HEK293 (cell line): ENCODE results near the gene ATP8A2.
"Not testable (repeated sequence)": the region's sequence is repeated elsewhere in the genome, so short reads cannot be mapped to it uniquely, and the experiment has no call there.

Experiments
- CTCF ChIA-PET: fragments of 350-600 bp; formaldehyde crosslinking; extraction: SDS; loops from one replicate; lab custom pipeline; 2021; ENCODE audit warnings: antibody characterized with exemption; lab: Yijun Ruan, JAX
- POLR2A ChIA-PET: fragments of 300-600 bp; formaldehyde crosslinking; extraction: SDS; loops from one replicate; lab custom pipeline; 2020; ENCODE audit warnings: antibody characterized with exemption, inconsistent platforms; lab: Yijun Ruan, JAX
- H3K27ac ChIP-seq: fragments of 200-500 bp; sonication (Bioruptor generic); 2 replicates; pipeline ENCODE4 v1.5.1; 2014; ENCODE audit warnings: low read depth, low read length, control low read depth, inconsistent platforms; ENCODE audit errors: extremely low read depth
- H3K36me3 ChIP-seq, 2 experiments: fragments of 200-500 bp in 1 of 2; sonication (Bioruptor generic) in 1 of 2; 1 replicate in 1 of 2; 2 replicates in 1 of 2; pipeline ENCODE4 v1.5.1; 2014 to 2017; ENCODE audit warnings: inconsistent platforms in 2 of 2, low read length in 2 of 2; ENCODE audit not compliant: control insufficient read depth in 2 of 2, insufficient read depth in 1 of 2
- H3K4me1 ChIP-seq: fragments of 200-500 bp; sonication (Bioruptor generic); 2 replicates; pipeline ENCODE4 v1.5.1; 2014; ENCODE audit warnings: mild to moderate bottlenecking, low read length, inconsistent platforms; ENCODE audit not compliant: control insufficient read depth, insufficient read depth
- H3K4me3 ChIP-seq: 2 replicates; pipeline ENCODE4 v1.5.1; 2011; ENCODE audit warnings: low read depth, mild to moderate bottlenecking, control low read depth, low read length, moderate library complexity
- H3K9me3 ChIP-seq: fragments of 200-500 bp; sonication (Bioruptor generic); 2 replicates; pipeline ENCODE4 v1.5.1; 2014; ENCODE audit warnings: low read depth, low read length, inconsistent platforms; ENCODE audit not compliant: control insufficient read depth, insufficient read depth
- BCL6B ChIP-seq: fragments of 450-650 bp; formaldehyde crosslinking; IDR thresholded peaks from 2 replicates; pipeline ENCODE4 v1.5.1; 2017; ENCODE audit warnings: missing biosample characterization, missing genetic modification characterization
- ELK4 ChIP-seq: IDR thresholded peaks from 2 replicates; pipeline ENCODE4 v1.6.1; 2011; ENCODE audit warnings: mild to moderate bottlenecking, low read depth, low read length, borderline replicate concordance
- FEZF1 ChIP-seq: fragments of 450-650 bp; formaldehyde crosslinking; IDR thresholded peaks from 2 replicates; pipeline ENCODE4 v1.5.1; 2016; ENCODE audit warnings: missing biosample characterization, missing genetic modification characterization
- KLF9 ChIP-seq: fragments of 450-650 bp; formaldehyde crosslinking; IDR thresholded peaks from 2 replicates; pipeline ENCODE4 v1.5.1; 2016; ENCODE audit warnings: missing biosample characterization, missing genetic modification characterization, low read depth
- SP3 ChIP-seq: fragments of 450-650 bp; formaldehyde crosslinking; IDR thresholded peaks from 2 replicates; pipeline ENCODE4 v1.5.1; 2016; ENCODE audit warnings: missing biosample characterization, missing genetic modification characterization
- SP7 ChIP-seq: fragments of 450-650 bp; formaldehyde crosslinking; IDR thresholded peaks from 2 replicates; pipeline ENCODE4 v1.5.1; 2016; ENCODE audit warnings: missing biosample characterization, missing genetic modification characterization
- YY1 ChIP-seq: fragments of 450-650 bp; formaldehyde crosslinking; IDR thresholded peaks from 2 replicates; pipeline ENCODE4 v1.5.1; 2018; ENCODE audit warnings: missing biosample characterization, missing genetic modification characterization
- ZBTB21 ChIP-seq: fragments of 450-650 bp; formaldehyde crosslinking; IDR thresholded peaks from 2 replicates; pipeline ENCODE4 v1.5.1; 2017; ENCODE audit warnings: missing biosample characterization, missing genetic modification characterization
- ZBTB44 ChIP-seq: fragments of 450-650 bp; IDR thresholded peaks from 2 replicates; pipeline ENCODE4 v1.5.1; 2018; ENCODE audit warnings: missing biosample characterization, mild to moderate bottlenecking, missing genetic modification characterization
- ZBTB48 ChIP-seq: fragments of 450-650 bp; formaldehyde crosslinking; IDR thresholded peaks from 2 replicates; pipeline ENCODE4 v1.5.1; 2016; ENCODE audit warnings: missing biosample characterization, missing genetic modification characterization
- ZBTB49 ChIP-seq: fragments of 450-650 bp; formaldehyde crosslinking; IDR thresholded peaks from 2 replicates; pipeline ENCODE4 v1.5.1; 2016; ENCODE audit warnings: missing biosample characterization, missing genetic modification characterization, low read depth
- ZBTB7A ChIP-seq: fragments of 450-650 bp; formaldehyde crosslinking; IDR thresholded peaks from 2 replicates; pipeline ENCODE4 v1.5.1; 2016; ENCODE audit warnings: low read depth, missing biosample characterization, missing genetic modification characterization
- ZNF341 ChIP-seq: fragments of 450-650 bp; formaldehyde crosslinking; IDR thresholded peaks from 2 replicates; pipeline ENCODE4; 2016; ENCODE audit warnings: low read depth, missing biosample characterization, missing genetic modification characterization
- ZNF473 ChIP-seq: fragments of 450-650 bp; formaldehyde crosslinking; IDR thresholded peaks from 2 replicates; pipeline ENCODE4 v1.5.1; 2017; ENCODE audit warnings: missing biosample characterization, missing genetic modification characterization
- ZNF488 ChIP-seq: fragments of 450-650 bp; formaldehyde crosslinking; IDR thresholded peaks from 2 replicates; pipeline ENCODE4 v1.5.1; 2016; ENCODE audit warnings: missing biosample characterization, missing genetic modification characterization
- ZNF548 ChIP-seq: fragments of 450-650 bp; formaldehyde crosslinking; IDR thresholded peaks from 2 replicates; pipeline ENCODE4 v1.5.1; 2016; ENCODE audit warnings: missing biosample characterization, missing genetic modification characterization
- ZNF580 ChIP-seq: fragments of 450-650 bp; formaldehyde crosslinking; IDR thresholded peaks from 2 replicates; pipeline ENCODE4 v1.5.1; 2016; ENCODE audit warnings: missing biosample characterization, missing genetic modification characterization
- ZNF621 ChIP-seq: fragments of 450-650 bp; formaldehyde crosslinking; IDR thresholded peaks from 2 replicates; pipeline ENCODE4 v1.5.1; 2017; ENCODE audit warnings: missing biosample characterization, missing genetic modification characterization
- ZNF830 ChIP-seq: fragments of 450-650 bp; IDR thresholded peaks from 2 replicates; pipeline ENCODE4 v1.5.0; 2018; ENCODE audit warnings: missing biosample characterization, missing genetic modification characterization, low read depth, mild to moderate bottlenecking, moderate library complexity
- ZSCAN4 ChIP-seq: fragments of 450-650 bp; formaldehyde crosslinking; IDR thresholded peaks from 2 replicates; pipeline ENCODE4 v1.5.1; 2017; ENCODE audit warnings: missing biosample characterization, missing genetic modification characterization

ATP8A2 gene

GRCh38 chr13:25541434-25542123 is 169.8 kb downstream of the ATP8A2 start:
- Histone ChIP-seq H3K9me3 (no peaks in the 10 kb centered on the region), H3K4me1 (no peaks in the 10 kb centered on the region), H3K4me3 (no peak overlapping the region)
- POLR2A ChIA-PET: no interaction called here
- no peak for TF ChIP-seq ZBTB44
- no peak for TF ChIP-seq ZNF548 (tag by site-specific recombination)
- no peak for TF ChIP-seq FEZF1 (tag by site-specific recombination)
- no peak for TF ChIP-seq ZBTB21 (tag by site-specific recombination)
- TF ChIP-seq ZBTB7A: no peak
- TF ChIP-seq ZBTB49: no peak
- TF ChIP-seq BCL6B: no peak
- TF ChIP-seq ELK4: no peak
- no peak for TF ChIP-seq ZNF580
- no peak for TF ChIP-seq ZNF621
- TF ChIP-seq ZSCAN4 (tag by site-specific recombination): no peak
- no peak for TF ChIP-seq ZNF473 (tag by site-specific recombination)
- no peak for TF ChIP-seq KLF9
- TF ChIP-seq, all 188 proteins: peak for 0
- CTCF ChIA-PET: interaction anchor here (0.6 to 2.7 kb wide), 2 partner anchors 32 to 316 kb away, joined by 3 to 9 read pairs; no protein-coding TSS in a partner anchor
- no peaks in the 10 kb centered on the region for H3K36me3 ChIP-seq
- H3K27ac ChIP-seq: no peak overlapping the region

- H3K4me3 ChIP-seq, POLR2A ChIA-PET, H3K9me3 ChIP-seq, CTCF ChIA-PET, H3K36me3 ChIP-seq, H3K27ac ChIP-seq, H3K4me1 ChIP-seq: not testable (repeated sequence)
Observed at GRCh38 chr13:25548991-25549390, 177.2 kb downstream of the ATP8A2 start.

GRCh38 chr13:25561812-25562211 is 190.0 kb downstream of the ATP8A2 start:
- CTCF ChIA-PET: no interaction called here
- no peaks in the 10 kb centered on the region for H3K36me3 ChIP-seq
- no peak overlapping the region for H3K27ac ChIP-seq
- H3K4me3 ChIP-seq: no peak overlapping the region
- POLR2A ChIA-PET: no interaction called here
- H3K9me3 ChIP-seq: no peaks in the 10 kb centered on the region
- H3K4me1 ChIP-seq: no peaks in the 10 kb centered on the region
- TF ChIP-seq ZNF488: no peak
- no peak for TF ChIP-seq ZNF830 (tag by site-specific recombination)
- TF ChIP-seq ZNF341 (tag by site-specific recombination): no peak
- no peak for TF ChIP-seq SP7 (tag by site-specific recombination)
- no peak for TF ChIP-seq ZBTB48 (tag by site-specific recombination)
- TF ChIP-seq YY1 (tag by site-specific recombination): no peak
- TF ChIP-seq SP3: no peak
